ENCODE data around the gene CTTNBP2. TPM values are rescaled to one million over a fixed set of nuclear protein-coding genes. Genes with fewer than 3 reads are reported as not detected.

The CTTNBP2 gene
- total and polyA plus RNA-seq, 10 of the 15 experiments (the other 5 are each of a cell fraction or from before 2014, with no cell fraction given), result 0.04 to 0.43 TPM; not detected in 8

DNA sequence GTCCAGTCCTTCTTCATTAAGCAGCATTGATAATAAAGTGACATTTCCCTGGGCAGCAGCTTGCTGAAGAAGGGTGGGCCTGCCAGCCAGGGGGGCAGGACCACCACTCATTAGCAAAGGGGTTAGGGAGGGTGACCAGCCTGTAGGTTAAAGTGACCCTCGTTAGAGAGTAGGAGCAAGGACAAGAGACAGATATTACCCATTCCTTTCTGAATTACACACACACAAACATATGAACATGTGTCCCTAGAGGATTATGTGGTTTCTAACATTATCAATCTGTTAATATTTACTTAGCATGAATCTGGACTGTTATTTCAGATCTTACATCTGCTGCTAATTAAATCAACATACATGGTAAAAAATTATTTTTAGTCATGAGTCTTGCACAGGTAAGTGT is 88.9 kb downstream of the CTTNBP2 start (continued):
- TF ChIP-seq, protein P1, sequence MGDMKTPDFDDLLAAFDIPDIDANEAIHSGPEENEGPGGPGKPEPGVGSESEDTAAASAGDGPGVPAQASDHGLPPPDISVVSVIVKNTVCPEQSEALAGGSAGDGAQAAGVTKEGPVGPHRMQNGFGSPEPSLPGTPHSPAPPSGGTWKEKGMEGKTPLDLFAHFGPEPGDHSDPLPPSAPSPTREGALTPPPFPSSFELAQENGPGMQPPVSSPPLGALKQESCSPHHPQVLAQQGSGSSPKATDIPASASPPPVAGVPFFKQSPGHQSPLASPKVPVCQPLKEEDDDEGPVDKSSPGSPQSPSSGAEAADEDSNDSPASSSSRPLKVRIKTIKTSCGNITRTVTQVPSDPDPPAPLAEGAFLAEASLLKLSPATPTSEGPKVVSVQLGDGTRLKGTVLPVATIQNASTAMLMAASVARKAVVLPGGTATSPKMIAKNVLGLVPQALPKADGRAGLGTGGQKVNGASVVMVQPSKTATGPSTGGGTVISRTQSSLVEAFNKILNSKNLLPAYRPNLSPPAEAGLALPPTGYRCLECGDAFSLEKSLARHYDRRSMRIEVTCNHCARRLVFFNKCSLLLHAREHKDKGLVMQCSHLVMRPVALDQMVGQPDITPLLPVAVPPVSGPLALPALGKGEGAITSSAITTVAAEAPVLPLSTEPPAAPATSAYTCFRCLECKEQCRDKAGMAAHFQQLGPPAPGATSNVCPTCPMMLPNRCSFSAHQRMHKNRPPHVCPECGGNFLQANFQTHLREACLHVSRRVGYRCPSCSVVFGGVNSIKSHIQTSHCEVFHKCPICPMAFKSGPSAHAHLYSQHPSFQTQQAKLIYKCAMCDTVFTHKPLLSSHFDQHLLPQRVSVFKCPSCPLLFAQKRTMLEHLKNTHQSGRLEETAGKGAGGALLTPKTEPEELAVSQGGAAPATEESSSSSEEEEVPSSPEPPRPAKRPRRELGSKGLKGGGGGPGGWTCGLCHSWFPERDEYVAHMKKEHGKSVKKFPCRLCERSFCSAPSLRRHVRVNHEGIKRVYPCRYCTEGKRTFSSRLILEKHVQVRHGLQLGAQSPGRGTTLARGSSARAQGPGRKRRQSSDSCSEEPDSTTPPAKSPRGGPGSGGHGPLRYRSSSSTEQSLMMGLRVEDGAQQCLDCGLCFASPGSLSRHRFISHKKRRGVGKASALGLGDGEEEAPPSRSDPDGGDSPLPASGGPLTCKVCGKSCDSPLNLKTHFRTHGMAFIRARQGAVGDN (IDR thresholded peaks at IDR 0.05), result no peak
- TF ChIP-seq ZNF274 (IDR thresholded peaks at IDR 0.05; ENCODE audit: insufficient read depth, insufficient read length) (no peak), IKZF2 (IDR thresholded peaks at IDR 0.05) (peak in 1 of 2 experiments; percentile 29; a peak in 1 of 4 replicates)
- TF ChIP-seq, protein P2, sequence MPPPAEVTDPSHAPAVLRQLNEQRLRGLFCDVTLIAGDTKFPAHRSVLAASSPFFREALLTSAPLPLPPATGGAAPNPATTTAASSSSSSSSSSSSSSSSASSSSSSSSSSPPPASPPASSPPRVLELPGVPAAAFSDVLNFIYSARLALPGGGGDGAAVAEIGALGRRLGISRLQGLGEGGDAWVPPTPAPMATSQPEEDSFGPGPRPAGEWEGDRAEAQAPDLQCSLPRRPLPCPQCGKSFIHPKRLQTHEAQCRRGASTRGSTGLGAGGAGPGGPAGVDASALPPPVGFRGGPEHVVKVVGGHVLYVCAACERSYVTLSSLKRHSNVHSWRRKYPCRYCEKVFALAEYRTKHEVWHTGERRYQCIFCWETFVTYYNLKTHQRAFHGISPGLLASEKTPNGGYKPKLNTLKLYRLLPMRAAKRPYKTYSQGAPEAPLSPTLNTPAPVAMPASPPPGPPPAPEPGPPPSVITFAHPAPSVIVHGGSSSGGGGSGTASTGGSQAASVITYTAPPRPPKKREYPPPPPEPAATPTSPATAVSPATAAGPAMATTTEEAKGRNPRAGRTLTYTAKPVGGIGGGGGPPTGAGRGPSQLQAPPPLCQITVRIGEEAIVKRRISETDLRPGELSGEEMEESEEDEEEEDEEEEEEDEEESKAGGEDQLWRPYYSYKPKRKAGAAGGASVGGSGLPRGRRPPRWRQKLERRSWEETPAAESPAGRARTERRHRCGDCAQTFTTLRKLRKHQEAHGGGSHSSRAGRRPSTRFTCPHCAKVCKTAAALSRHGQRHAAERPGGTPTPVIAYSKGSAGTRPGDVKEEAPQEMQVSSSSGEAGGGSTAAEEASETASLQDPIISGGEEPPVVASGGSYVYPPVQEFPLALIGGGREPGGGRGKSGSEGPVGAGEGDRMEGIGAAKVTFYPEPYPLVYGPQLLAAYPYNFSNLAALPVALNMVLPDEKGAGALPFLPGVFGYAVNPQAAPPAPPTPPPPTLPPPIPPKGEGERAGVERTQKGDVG (CRISPR knock-in tag; IDR thresholded peaks at IDR 0.05), result no peak

DNA sequence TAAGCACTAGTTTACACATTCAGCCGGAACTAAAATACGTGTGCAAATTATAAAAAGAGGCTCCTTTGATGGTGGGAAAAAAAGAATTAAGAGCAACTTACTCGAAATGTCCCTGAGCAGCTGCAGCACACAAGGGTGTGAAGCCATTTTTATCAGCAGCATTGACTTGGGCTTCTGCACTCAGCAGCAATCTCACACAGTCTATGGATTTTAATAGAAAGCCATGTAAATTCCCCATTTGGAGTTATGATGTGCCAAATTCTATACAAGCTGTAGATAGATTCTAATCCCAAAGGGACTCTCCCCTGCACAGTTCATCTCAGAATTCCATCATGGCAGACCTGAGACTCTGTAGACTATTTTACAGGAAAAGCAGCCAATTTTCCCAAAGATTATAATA is 90.5 kb downstream of the CTTNBP2 start:
- no peak for FAIRE-seq
- Histone ChIP-seq H3K4me1 (ENCODE audit: control insufficient read depth, insufficient read depth, low read length) (peaks cover 13% of the 10 kb centered on the region), H3K4me2 (ENCODE audit: control insufficient read depth, insufficient read depth) (no peak overlapping the region), H3K9ac (ENCODE audit: control insufficient read depth, insufficient read depth, low read length) (no peak overlapping the region), H3K79me2 (ENCODE audit: control insufficient read depth, insufficient read depth, low read length) (no peaks in the 10 kb centered on the region), H3K9me3 (replicated peaks; ENCODE audit: control insufficient read depth, insufficient read depth, low read length) (no peaks in the 10 kb centered on the region; the same call in 2 of the 3 replicates), H3K27ac (ENCODE audit: control insufficient read depth, insufficient read depth) (no peak overlapping the region), H3K36me3 (ENCODE audit: control insufficient read depth in 2 of 2, insufficient read depth in 2 of 2, low read length in 1 of 2) (no peaks in the 10 kb centered on the region), H3K27me3 (replicated peaks in 1 of 2; ENCODE audit: control insufficient read depth in 2 of 2, insufficient read depth in 2 of 2, low read length in 1 of 2) (no peaks in the 10 kb centered on the region), H4K20me1 (ENCODE audit: control insufficient read depth, insufficient read depth) (no peaks in the 10 kb centered on the region), H3K4me3 (no peak overlapping the region), H2AFZ (ENCODE audit: control insufficient read depth, low read depth, low read length) (no peak overlapping the region)
- ChIA-PET RAD21 (ENCODE audit: unreplicated experiment) (no interaction called here), CTCF (no interaction called here), SMC1A (ENCODE audit: uncharacterized antibody, unreplicated experiment) (interaction anchor here (1.7 to 2.4 kb wide), 2 partner anchors 10 to 12 kb away, joined by 5 to 8 read pairs; no protein-coding TSS in a partner anchor), POLR2A (no interaction called here)
- intact Hi-C loops (cut with micrococcal nuclease; ENCODE audit: unreplicated experiment) (no loop called here), in situ Hi-C loops (cut with MboI) (no loop called here)
- 67% methylated on average over 3 of the region's 3 CpGs for WGBS (ENCODE audit: insufficient coverage, insufficient replicate concordance, low lambda C conversion rate, missing lambda C conversion rate)
- no peak for ATAC-seq
- DNase-seq (ENCODE audit: low read depth, low spot score), result no peak
- BruUV-seq (replicated peaks), result no TSS peak
- TF ChIP-seq CBFB (IDR thresholded peaks at IDR 0.05; ENCODE audit: low read depth), result no peak
- no peak for TF ChIP-seq MEF2A (IDR thresholded peaks at IDR 0.05; ENCODE audit: insufficient read depth, low read depth, low read length)
- TF ChIP-seq, protein P3, sequence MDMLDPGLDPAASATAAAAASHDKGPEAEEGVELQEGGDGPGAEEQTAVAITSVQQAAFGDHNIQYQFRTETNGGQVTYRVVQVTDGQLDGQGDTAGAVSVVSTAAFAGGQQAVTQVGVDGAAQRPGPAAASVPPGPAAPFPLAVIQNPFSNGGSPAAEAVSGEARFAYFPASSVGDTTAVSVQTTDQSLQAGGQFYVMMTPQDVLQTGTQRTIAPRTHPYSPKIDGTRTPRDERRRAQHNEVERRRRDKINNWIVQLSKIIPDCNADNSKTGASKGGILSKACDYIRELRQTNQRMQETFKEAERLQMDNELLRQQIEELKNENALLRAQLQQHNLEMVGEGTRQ (IDR thresholded peaks at IDR 0.05; ENCODE audit: borderline replicate concordance, low read depth, low read length), result no peak
- TF ChIP-seq SIN3A (IDR thresholded peaks at IDR 0.05; ENCODE audit: low read depth, low read length), result no peak
- no peak for TF ChIP-seq SRF (IDR thresholded peaks at IDR 0.05; ENCODE audit: low read depth in 2 of 2, low read length in 2 of 2)
- TF ChIP-seq EP300 (IDR thresholded peaks at IDR 0.05; ENCODE audit: borderline replicate concordance in 1 of 2, control insufficient read depth in 1 of 2, low read depth in 2 of 2, low read length in 2 of 2), result no peak
- no peak for TF ChIP-seq ASH2L (IDR thresholded peaks at IDR 0.05; ENCODE audit: borderline replicate concordance, low read depth)
- TF ChIP-seq, protein P4, sequence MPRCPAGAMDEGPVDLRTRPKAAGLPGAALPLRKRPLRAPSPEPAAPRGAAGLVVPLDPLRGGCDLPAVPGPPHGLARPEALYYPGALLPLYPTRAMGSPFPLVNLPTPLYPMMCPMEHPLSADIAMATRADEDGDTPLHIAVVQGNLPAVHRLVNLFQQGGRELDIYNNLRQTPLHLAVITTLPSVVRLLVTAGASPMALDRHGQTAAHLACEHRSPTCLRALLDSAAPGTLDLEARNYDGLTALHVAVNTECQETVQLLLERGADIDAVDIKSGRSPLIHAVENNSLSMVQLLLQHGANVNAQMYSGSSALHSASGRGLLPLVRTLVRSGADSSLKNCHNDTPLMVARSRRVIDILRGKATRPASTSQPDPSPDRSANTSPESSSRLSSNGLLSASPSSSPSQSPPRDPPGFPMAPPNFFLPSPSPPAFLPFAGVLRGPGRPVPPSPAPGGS (IDR thresholded peaks at IDR 0.05; ENCODE audit: borderline replicate concordance, insufficient read depth, low read depth, low read length, poor library complexity, severe bottlenecking), result no peak
- no peak for TF ChIP-seq MTA3 (IDR thresholded peaks at IDR 0.05; ENCODE audit: borderline replicate concordance, low read length)
